H1 (cell line): ENCODE data around the gene EPHB1. TPM values are rescaled to one million over a fixed set of nuclear protein-coding genes. Genes with fewer than 3 reads are reported as not detected.

Source experiments
- CTCF ChIA-PET: fragments of 300-600 bp; sonication (Branson Sonifier 250); formaldehyde crosslinking; loops from one replicate; lab custom pipeline; 2021; ENCODE audit not compliant: partially characterized antibody; lab: Charles Lee
- POLR2A ChIA-PET: fragments of 300-600 bp; sonication (Branson Sonifier 250); formaldehyde crosslinking; loops from one replicate; lab custom pipeline; 2021; ENCODE audit warnings: inconsistent platforms; ENCODE audit not compliant: partially characterized antibody; lab: Charles Lee
- DNase-seq, 2 experiments: peaks; one replicate each; pipeline versions ENCODE4 v3.0.0 to v3.0.0-alpha.2; 2010 to 2022; ENCODE audit warnings: low spot score in 2 of 2, low read depth in 1 of 2, mixed read lengths in 1 of 2
- FAIRE-seq: peaks from 2 replicates; lab custom pipeline; 2011; peaks lifted over from hg19 to GRCh38; lab: Jason Lieb, UNC
- H2AFZ ChIP-seq: 2 replicates; pipeline ENCODE4 v1.8.1; 2012; ENCODE audit warnings: low read length, inconsistent platforms
- H2AK5ac ChIP-seq: 2 replicates; pipeline ENCODE4 v1.6.1; 2013; ENCODE audit warnings: low read depth, low read length
- H2BK120ac ChIP-seq: replicated peaks from 2 replicates; pipeline ENCODE3; 2013; ENCODE audit warnings: low read depth, low read length, inconsistent platforms
- H2BK12ac ChIP-seq: 2 replicates; pipeline ENCODE4 v1.6.1; 2013; ENCODE audit warnings: low read depth, low read length
- H2BK15ac ChIP-seq: 2 replicates; pipeline ENCODE4 v1.6.1; 2013; ENCODE audit warnings: low read length
- H2BK20ac ChIP-seq: 2 replicates; pipeline ENCODE4 v1.6.1; 2013; ENCODE audit warnings: low read length
- H2BK5ac ChIP-seq: 2 replicates; pipeline ENCODE4 v1.6.1; 2013; ENCODE audit warnings: low read depth, low read length
- H3K14ac ChIP-seq: 2 replicates; pipeline ENCODE4 v1.6.1; 2013; ENCODE audit warnings: inconsistent platforms; ENCODE audit not compliant: insufficient read length
- H3K18ac ChIP-seq: 2 replicates; pipeline ENCODE4 v1.6.1; 2013; ENCODE audit warnings: low read length; ENCODE audit errors: extremely low read depth
- H3K23ac ChIP-seq: 2 replicates; pipeline ENCODE4 v1.6.1; 2013; ENCODE audit warnings: inconsistent platforms; ENCODE audit not compliant: insufficient read length
- H3K23me2 ChIP-seq: 2 replicates; pipeline ENCODE4 v1.6.1; 2013; ENCODE audit warnings: low read depth, low read length
- H3K27ac ChIP-seq: 2 replicates; pipeline ENCODE4 v1.6.1; 2011; ENCODE audit warnings: low read depth, low read length, inconsistent platforms
- H3K27me3 ChIP-seq, 4 experiments: replicated peaks in 1 of 4; 1 replicate in 1 of 4; 2 replicates in 3 of 4; pipeline versions ENCODE4 v1.6.1 to v1.8.1; 2011 to 2013; ENCODE audit warnings: low read length in 3 of 4, mild to moderate bottlenecking in 3 of 4, inconsistent platforms in 2 of 4, mixed read lengths in 2 of 4, moderate library complexity in 1 of 4; ENCODE audit not compliant: control insufficient read depth in 3 of 4, insufficient read depth in 3 of 4; ENCODE audit errors: extremely low read depth in 1 of 4
- H3K36me3 ChIP-seq, 4 experiments: 2 replicates each; pipeline versions ENCODE4 v1.6.1 to v1.8.1; 2011 to 2013; ENCODE audit warnings: mild to moderate bottlenecking in 4 of 4, low read length in 3 of 4, moderate library complexity in 2 of 4, control low read depth in 1 of 4, inconsistent platforms in 1 of 4; ENCODE audit not compliant: insufficient read depth in 4 of 4, control insufficient read depth in 2 of 4
- H3K4ac ChIP-seq: replicated peaks from 2 replicates; pipeline ENCODE3; 2013; ENCODE audit warnings: low read length, low read depth, mixed read lengths, inconsistent platforms; ENCODE audit not compliant: insufficient read length
- H3K4me1 ChIP-seq, 4 experiments: replicated peaks in 1 of 4; 1 replicate in 1 of 4; 2 replicates in 3 of 4; pipeline versions ENCODE4 v1.6.1 to v1.8.1; 2011 to 2013; ENCODE audit warnings: low read length in 3 of 4, inconsistent platforms in 2 of 4, mixed read lengths in 1 of 4; ENCODE audit not compliant: insufficient read depth in 4 of 4, control insufficient read depth in 3 of 4
- H3K4me2 ChIP-seq, 2 experiments: 2 replicates each; pipeline versions ENCODE4 v1.6.1 to v1.8.1; 2011 to 2013; ENCODE audit warnings: low read depth in 2 of 2, low read length in 2 of 2, control low read depth in 1 of 2, inconsistent platforms in 1 of 2, mild to moderate bottlenecking in 1 of 2; ENCODE audit not compliant: insufficient read depth in 1 of 2
- H3K4me3 ChIP-seq, 4 experiments: fragments of 200-600, 300-600 bp in 1 of 4; sonication (generic), shearing (Covaris generic), sonication (Bioruptor Twin) in 1 of 4; 2 replicates each; pipeline versions ENCODE4 v1.5.1 to v1.8.1; 2011 to 2016; ENCODE audit warnings: low read length in 4 of 4, low read depth in 3 of 4, control low read depth in 2 of 4, inconsistent platforms in 2 of 4, mild to moderate bottlenecking in 2 of 4, mixed read lengths in 1 of 4, moderate library complexity in 1 of 4; ENCODE audit not compliant: insufficient read depth in 2 of 4; ENCODE audit errors: extremely low read depth in 1 of 4
- H3K56ac ChIP-seq: replicated peaks from 2 replicates; pipeline ENCODE3; 2013; ENCODE audit warnings: low read depth, mild to moderate bottlenecking, mixed read lengths, low read length, inconsistent platforms; ENCODE audit not compliant: insufficient read length
- H3K79me1 ChIP-seq: 2 replicates; pipeline ENCODE4 v1.6.1; 2013; ENCODE audit warnings: low read depth, low read length, control low read depth
- H3K79me2 ChIP-seq, 2 experiments: 2 replicates each; pipeline versions ENCODE4 v1.6.1 to v1.8.1; 2012 to 2013; ENCODE audit warnings: low read length in 2 of 2, mild to moderate bottlenecking in 2 of 2, inconsistent platforms in 1 of 2; ENCODE audit not compliant: insufficient read depth in 2 of 2, control insufficient read depth in 1 of 2
- H3K9ac ChIP-seq, 4 experiments: replicated peaks in 1 of 4; 1 replicate in 1 of 4; 2 replicates in 3 of 4; pipeline versions ENCODE4 v1.6.1 to v1.8.1; 2011 to 2013; ENCODE audit warnings: low read depth in 3 of 4, low read length in 3 of 4, control low read depth in 2 of 4, mild to moderate bottlenecking in 2 of 4, moderate library complexity in 2 of 4, inconsistent platforms in 1 of 4; ENCODE audit errors: extremely low read depth in 1 of 4
- H3K9me3 ChIP-seq, 2 experiments: 2 replicates each; pipeline versions ENCODE4 v1.6.1 to v1.8.1; 2012 to 2013; ENCODE audit warnings: mild to moderate bottlenecking in 2 of 2, moderate library complexity in 2 of 2, control low read depth in 1 of 2, inconsistent platforms in 1 of 2, low read depth in 1 of 2, low read length in 1 of 2, mixed read lengths in 1 of 2; ENCODE audit not compliant: insufficient read depth in 2 of 2
- H4K20me1 ChIP-seq, 2 experiments: replicated peaks in 1 of 2; 2 replicates each; pipeline versions ENCODE3 to v1.8.1; 2011 to 2013; ENCODE audit warnings: inconsistent platforms in 2 of 2, low read length in 2 of 2, mild to moderate bottlenecking in 1 of 2; ENCODE audit not compliant: insufficient read depth in 2 of 2, control insufficient read depth in 1 of 2
- H4K5ac ChIP-seq: 2 replicates; pipeline ENCODE4 v1.6.1; 2013; ENCODE audit warnings: low read length, low read depth, mixed read lengths, inconsistent platforms; ENCODE audit not compliant: insufficient read length
- H4K8ac ChIP-seq: 2 replicates; pipeline ENCODE4 v1.8.0; 2013; ENCODE audit warnings: mild to moderate bottlenecking, moderate library complexity, low read length, inconsistent platforms; ENCODE audit not compliant: insufficient read depth; ENCODE audit errors: extremely low read depth
- H4K91ac ChIP-seq: replicated peaks from 2 replicates; pipeline ENCODE3; 2013; ENCODE audit warnings: low read length, mixed read lengths, inconsistent platforms; ENCODE audit not compliant: insufficient read length
- CTBP2 ChIP-seq: IDR thresholded peaks from 2 replicates; pipeline ENCODE4 v1.7.0; 2011; ENCODE audit warnings: borderline replicate concordance, mild to moderate bottlenecking, moderate library complexity, mixed read lengths, low read length; ENCODE audit not compliant: insufficient read depth, insufficient read length
- CTCF ChIP-seq, 3 experiments: IDR thresholded peaks; 1 replicate in 2 of 3; 2 replicates in 1 of 3; pipeline versions ENCODE4 v1.5.1 to v1.6.1; 2011; ENCODE audit warnings: low read length in 3 of 3, mild to moderate bottlenecking in 3 of 3, inconsistent platforms in 2 of 3, low read depth in 1 of 3, moderate library complexity in 1 of 3; ENCODE audit not compliant: insufficient read depth in 1 of 3; ENCODE audit errors: control extremely low read depth in 1 of 3
- EGR1 ChIP-seq: IDR thresholded peaks from 2 replicates; pipeline ENCODE4 v1.6.1; 2011; ENCODE audit warnings: low read depth, low read length, borderline replicate concordance
- HDAC6 ChIP-seq: IDR thresholded peaks from one replicate; pipeline ENCODE4 v1.7.1; 2012; ENCODE audit warnings: low read depth, mild to moderate bottlenecking, inconsistent platforms, low read length, moderate library complexity
- JUN ChIP-seq: IDR thresholded peaks from 2 replicates; pipeline ENCODE4 v1.6.1; 2011; ENCODE audit warnings: low read depth, mild to moderate bottlenecking, improper control_type of control experiment, low read length
- KDM4A ChIP-seq: IDR thresholded peaks from one replicate; pipeline ENCODE4 v1.7.1; 2012; ENCODE audit warnings: low read depth, mild to moderate bottlenecking, moderate library complexity, low read length, inconsistent platforms; ENCODE audit not compliant: severe bottlenecking
- SUZ12 ChIP-seq: fragments of 200-600 bp; sonication (generic); IDR thresholded peaks from 2 replicates; pipeline ENCODE4 v1.6.1; 2012; ENCODE audit warnings: mild to moderate bottlenecking, inconsistent platforms, low read length, moderate library complexity, mixed read lengths
- TAF1 ChIP-seq: IDR thresholded peaks from 2 replicates; pipeline ENCODE4 v1.6.1; 2011; ENCODE audit warnings: mild to moderate bottlenecking, low read depth, low read length
- WGBS, 2 experiments: shearing (Covaris generic) in 1 of 2; methylation state at CpG; one replicate each; pipeline versions ENCODE4 v1.1.6 to v1.1.7; 2013 to 2015; ENCODE audit warnings: low lambda C conversion rate in 2 of 2, mixed read lengths in 2 of 2, inconsistent platforms in 1 of 2, low coverage in 1 of 2, missing lambda C conversion rate in 1 of 2; ENCODE audit not compliant: insufficient replicate concordance in 2 of 2, insufficient coverage in 1 of 2, insufficient read length in 1 of 2; ENCODE audit errors: extremely low coverage in 1 of 2, missing lambda C conversion rate in 1 of 2; 5-methylcytosine and 5-hydroxymethylcytosine counted together
- polyA plus RNA-seq, 7 experiments: library from polyadenylated mRNA; depleted of rRNA in 3 of 7; stranded (reverse) in 5 of 7; unstranded in 2 of 7; fragments of >200 nt in 5 of 7; fragments of 200-250 nt in 2 of 7; gene quantifications; 1 replicate in 5 of 7; 2 replicates in 1 of 7; 4 replicates in 1 of 7; pipeline versions ENCODE4 v1.2.1 to v1.2.3, GENCODE V29; 2011 to 2013; ENCODE audit warnings: missing spikeins in 2 of 7, mixed read lengths in 2 of 7
- total RNA-seq: library from RNA; stranded (reverse); fragmentation: NEBNext Ultra II Directional; extraction: Animal tissue kit (Norgen Biotek cat#: 25700); gene quantifications from 2 replicates; pipeline ENCODE4 v1.2.1, GENCODE V29; 2021
- TF ChIP-seq, protein P1 (sequence below): IDR thresholded peaks from 2 replicates; pipeline ENCODE4 v1.6.1; 2011; ENCODE audit warnings: low read length, improper control_type of control experiment

Gene EPHB1
- total and polyA plus RNA-seq, 2 of the 8 experiments (the other 6 are each of a cell fraction or from before 2014, with no cell fraction given): 3.5 to 5.9 TPM

DNA sequence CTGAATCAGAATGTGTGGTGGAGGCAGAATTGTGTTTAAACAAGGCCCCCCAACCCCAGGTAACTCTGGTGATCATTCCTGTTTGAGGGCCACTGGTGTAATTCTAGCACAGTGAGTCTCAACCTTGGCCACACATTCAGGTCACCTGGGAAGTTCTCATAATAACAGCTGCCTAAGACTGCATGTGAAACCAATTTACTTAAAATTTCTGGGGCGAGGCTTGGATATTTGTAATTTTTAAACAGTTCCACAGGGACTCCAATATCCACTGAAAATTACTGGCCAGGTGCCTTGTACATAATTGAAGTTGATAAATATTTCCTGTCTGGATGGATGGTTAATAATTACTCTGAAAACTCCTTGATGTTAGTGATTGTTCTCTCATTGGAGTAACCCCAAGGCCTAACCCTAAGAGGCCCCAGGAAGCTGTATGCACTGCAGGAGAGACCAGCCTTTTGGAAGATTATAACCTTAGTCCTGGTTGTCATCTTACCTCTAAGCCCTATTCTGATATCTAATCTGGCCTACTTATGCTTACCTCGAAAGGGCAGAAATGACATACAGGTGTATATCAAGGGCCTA lies 25.7 kb upstream of the EPHB1 start:
- H2AK5ac ChIP-seq: no peak overlapping the region
- H2BK5ac ChIP-seq: no peak overlapping the region
- H3K56ac ChIP-seq: no peak overlapping the region
- H3K23me2 ChIP-seq: no peaks in the 10 kb centered on the region
- 92% methylated on average over 2 of the region's 2 CpGs; no CpG with 5 or more reads in 1 of the 2 experiments for WGBS, 2 experiments
- no peak overlapping the region for H3K23ac ChIP-seq
- H2BK120ac ChIP-seq: no peak overlapping the region
- H3K4me1 ChIP-seq: no peaks in the 10 kb centered on the region
- no peak for DNase-seq
- H2AFZ ChIP-seq: no peak overlapping the region
- H4K5ac ChIP-seq: no peak overlapping the region
- no peak overlapping the region for H3K9ac ChIP-seq
- no peak overlapping the region for H3K14ac ChIP-seq
- no peaks in the 10 kb centered on the region for H3K79me1 ChIP-seq
- no peak overlapping the region for H2BK20ac ChIP-seq
- no peak for FAIRE-seq
- no peak overlapping the region for H3K4me3 ChIP-seq
- no peak overlapping the region for H3K18ac ChIP-seq
- no peaks in the 10 kb centered on the region for H3K79me2 ChIP-seq
- no peak overlapping the region for H3K4me2 ChIP-seq
- no peak overlapping the region for H4K8ac ChIP-seq
- ChIA-PET CTCF (interaction anchor here (2.8 to 6.4 kb wide), 2 partner anchors 14 to 168 kb away, joined by 5 to 44 read pairs; no protein-coding TSS in a partner anchor), POLR2A (no interaction called here)
- H3K9me3 ChIP-seq: no peaks in the 10 kb centered on the region
- H3K36me3 ChIP-seq: no peaks in the 10 kb centered on the region
- H4K20me1 ChIP-seq: no peaks in the 10 kb centered on the region
- no peak overlapping the region for H2BK12ac ChIP-seq
- H3K27me3 ChIP-seq: no peaks in the 10 kb centered on the region
- no peak overlapping the region for H3K4ac ChIP-seq
- H4K91ac ChIP-seq: no peak overlapping the region
- no peak overlapping the region for H3K27ac ChIP-seq
- no peak overlapping the region for H2BK15ac ChIP-seq
- TF ChIP-seq CTCF (IDR thresholded peaks at IDR 0.05; ENCODE audit: control extremely low read depth in 1 of 3, insufficient read depth in 1 of 3, low read depth in 1 of 3, low read length in 3 of 3) (no peak), EGR1 (no peak), KDM4A (no peak), HDAC6 (no peak), TAF1 (no peak), SUZ12 (no peak), CTBP2 (no peak), JUN (no peak)
- TF ChIP-seq, protein P1, sequence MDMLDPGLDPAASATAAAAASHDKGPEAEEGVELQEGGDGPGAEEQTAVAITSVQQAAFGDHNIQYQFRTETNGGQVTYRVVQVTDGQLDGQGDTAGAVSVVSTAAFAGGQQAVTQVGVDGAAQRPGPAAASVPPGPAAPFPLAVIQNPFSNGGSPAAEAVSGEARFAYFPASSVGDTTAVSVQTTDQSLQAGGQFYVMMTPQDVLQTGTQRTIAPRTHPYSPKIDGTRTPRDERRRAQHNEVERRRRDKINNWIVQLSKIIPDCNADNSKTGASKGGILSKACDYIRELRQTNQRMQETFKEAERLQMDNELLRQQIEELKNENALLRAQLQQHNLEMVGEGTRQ: no peak
